Islet of Langerhans (tissue), 1 donor: ENCODE results near the gene ACP3.
"Not testable (repeated sequence)": the region's sequence is repeated elsewhere in the genome, so short reads cannot be mapped to it uniquely, and the experiment has no call there.

ENCODE experiments used
- FAIRE-seq: peaks from one replicate; lab custom pipeline; 2011; peaks lifted over from hg19 to GRCh38; lab: Jason Lieb, UNC

The ACP3 gene, protein sequence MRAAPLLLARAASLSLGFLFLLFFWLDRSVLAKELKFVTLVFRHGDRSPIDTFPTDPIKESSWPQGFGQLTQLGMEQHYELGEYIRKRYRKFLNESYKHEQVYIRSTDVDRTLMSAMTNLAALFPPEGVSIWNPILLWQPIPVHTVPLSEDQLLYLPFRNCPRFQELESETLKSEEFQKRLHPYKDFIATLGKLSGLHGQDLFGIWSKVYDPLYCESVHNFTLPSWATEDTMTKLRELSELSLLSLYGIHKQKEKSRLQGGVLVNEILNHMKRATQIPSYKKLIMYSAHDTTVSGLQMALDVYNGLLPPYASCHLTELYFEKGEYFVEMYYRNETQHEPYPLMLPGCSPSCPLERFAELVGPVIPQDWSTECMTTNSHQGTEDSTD

DNA sequence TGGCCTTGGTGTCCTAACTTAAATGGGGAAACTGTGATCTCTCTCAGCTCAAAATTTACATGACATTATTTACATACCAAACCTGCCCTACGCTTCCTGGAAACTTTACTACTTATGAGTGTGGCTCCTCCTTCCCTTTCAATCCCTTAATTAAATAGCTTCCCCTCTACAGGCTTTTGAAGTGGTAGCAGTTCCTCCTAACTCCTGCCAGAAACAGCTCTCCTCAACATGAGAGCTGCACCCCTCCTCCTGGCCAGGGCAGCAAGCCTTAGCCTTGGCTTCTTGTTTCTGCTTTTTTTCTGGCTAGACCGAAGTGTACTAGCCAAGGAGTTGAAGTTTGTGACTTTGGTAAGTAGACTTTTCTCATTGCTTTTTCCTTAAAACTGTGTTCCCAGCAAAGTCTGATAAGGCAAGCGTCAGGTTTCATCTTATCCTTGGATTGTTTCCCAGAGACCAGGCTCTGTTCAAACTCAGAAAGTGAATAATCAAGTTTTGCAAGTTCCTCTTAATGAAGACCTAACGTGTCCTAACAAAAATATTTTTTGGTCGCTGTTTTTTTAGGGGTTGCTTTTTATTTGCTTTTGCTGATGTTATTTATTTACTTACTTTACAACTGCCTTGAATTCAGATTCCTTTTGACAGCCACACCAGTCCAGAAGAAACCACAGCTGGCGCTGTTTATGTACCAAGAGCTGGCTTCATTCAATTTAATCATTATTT is at the start of gene ACP3:
ACP3 (plus strand) TSS at position 179 of the 720 bp plus-strand sequence; CDS start at position 229, 50 bp downstream.
- peak; percentile 92 for FAIRE-seq

DNA sequence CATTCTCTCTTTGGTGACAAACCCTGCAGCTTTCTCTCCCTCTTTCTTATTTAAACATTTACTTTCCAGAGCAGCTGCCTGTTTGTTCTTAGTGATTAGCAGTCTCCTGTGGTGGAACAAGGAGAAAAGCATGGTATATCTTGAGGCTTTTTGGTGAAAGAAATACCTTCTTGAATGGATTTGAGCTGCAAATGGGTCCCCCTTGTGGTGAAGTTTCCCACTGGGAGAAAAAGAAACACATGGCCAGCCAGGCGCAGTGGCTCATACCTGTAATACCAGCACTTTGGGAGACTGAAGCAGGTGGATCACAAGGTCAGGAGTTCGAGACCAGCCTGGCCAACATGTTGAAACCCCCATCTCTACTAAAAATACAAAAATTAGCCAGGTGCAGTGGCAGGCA is 48.3 kb upstream of the ACP3 start:
- no peak for FAIRE-seq

DNA sequence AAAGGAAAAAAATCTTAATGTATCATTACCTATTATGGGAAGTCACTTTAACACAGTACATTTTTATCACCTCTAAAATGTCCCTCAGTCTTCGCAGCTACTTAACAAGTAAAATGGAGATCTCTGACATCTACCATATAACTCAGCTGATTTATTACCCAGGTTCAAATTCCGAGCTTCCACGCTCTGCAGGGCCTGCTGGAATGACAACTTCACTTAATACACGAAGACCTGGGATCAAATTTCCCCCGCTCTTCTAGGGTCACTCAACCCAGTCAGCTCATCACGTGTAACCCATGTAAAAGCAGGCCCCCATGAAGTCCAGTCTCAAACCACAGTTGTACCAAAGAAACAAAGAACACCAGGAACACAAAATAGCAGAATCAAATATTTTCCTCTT is 44.2 kb upstream of the ACP3 start:
- no peak for FAIRE-seq

DNA sequence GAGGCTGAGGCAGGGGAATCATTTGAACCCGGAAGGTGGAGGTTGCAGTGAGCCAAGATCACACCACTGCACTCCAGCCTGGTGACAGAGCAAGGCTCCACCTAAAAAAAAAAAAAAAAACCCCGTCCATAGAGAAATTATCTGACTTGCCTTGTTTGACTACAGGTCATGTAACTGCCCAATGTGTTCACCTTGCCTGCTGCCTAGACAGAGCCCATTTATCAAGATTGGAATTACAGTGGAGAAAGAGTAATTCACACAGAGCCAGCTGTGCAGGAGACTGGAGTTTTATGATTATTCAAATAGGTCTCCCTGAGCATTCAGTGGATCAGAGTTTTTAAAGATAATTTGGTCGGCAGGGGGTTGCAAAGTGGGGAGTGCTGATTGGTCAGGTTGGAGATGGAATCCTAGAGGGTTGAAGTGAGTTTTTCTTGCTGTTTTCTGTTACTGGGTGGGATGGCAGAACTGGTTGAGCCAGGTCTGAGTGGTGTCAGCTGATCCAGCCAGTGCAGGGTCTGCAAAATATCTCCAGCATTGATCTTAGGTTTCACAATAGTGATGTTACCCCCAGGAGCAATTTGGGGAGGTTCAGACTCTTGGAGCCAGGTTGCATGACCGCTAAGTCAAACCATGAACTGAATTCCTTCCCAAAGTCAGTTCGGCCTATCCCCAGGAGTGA is 40.8 kb upstream of the ACP3 start:
- FAIRE-seq: no peak

DNA sequence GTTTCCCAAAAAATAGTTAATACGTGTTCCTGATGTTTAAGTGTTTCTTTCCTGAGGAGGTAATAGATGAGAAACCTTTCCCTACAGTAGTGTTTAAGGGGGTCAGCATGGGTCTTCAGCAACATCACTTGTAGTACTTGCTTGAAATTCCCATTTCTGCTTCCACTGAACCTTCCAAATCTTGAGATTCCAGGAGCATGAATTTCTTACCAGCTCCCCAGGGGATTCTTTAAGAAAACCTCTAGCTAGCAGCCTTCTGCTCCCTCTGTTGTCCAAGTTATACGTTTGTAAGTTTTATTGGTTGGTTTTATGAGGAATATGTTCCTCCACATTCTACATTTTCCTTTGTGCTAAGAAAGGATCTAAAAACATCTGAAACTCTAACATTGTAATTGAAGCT is 38.2 kb upstream of the ACP3 start:
- FAIRE-seq: no peak

DNA sequence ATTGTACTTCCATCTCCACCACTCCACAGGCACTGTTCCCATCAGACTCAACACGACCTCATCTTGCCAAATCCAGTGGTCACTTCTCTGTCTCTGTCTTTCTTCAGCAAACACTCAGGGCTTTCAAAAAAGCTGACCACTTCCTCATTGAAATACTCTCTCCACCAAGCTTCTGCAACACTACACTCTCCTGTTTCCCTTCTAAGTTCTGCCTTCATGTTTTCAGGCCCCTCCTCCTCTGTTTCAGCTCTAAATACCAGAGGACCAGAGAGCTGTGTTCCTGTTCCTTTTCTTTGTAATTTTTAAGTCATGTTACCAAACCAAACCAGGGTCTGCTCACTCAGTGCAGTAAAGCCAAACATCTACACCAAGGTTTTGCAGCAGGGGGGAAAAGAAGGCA is 33.8 kb upstream of the ACP3 start:
- no peak for FAIRE-seq

DNA sequence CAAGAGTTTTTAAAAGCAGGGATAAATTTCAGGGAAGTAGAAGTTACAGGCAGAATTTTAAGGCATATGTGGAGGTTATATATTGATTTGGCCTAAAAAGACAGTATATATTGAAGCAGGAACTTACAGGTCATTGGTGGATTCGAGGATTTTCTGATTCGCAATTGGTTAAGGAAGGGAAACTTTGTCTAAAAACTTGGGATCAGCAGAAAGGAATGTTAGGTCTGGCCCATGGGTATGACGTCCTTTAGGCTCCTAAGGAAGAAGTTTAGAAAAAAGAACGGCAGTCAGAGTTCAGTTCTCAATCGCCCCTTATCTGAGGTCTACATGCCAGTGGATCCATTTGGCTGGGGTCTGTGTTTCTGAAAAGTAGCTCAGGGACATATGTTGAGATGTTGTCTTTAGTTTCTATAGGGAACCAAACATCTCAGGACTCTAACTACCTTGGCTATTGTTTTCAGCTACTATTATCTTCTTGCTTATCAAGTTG is 33.2 kb upstream of the ACP3 start:
- no peak for FAIRE-seq

DNA sequence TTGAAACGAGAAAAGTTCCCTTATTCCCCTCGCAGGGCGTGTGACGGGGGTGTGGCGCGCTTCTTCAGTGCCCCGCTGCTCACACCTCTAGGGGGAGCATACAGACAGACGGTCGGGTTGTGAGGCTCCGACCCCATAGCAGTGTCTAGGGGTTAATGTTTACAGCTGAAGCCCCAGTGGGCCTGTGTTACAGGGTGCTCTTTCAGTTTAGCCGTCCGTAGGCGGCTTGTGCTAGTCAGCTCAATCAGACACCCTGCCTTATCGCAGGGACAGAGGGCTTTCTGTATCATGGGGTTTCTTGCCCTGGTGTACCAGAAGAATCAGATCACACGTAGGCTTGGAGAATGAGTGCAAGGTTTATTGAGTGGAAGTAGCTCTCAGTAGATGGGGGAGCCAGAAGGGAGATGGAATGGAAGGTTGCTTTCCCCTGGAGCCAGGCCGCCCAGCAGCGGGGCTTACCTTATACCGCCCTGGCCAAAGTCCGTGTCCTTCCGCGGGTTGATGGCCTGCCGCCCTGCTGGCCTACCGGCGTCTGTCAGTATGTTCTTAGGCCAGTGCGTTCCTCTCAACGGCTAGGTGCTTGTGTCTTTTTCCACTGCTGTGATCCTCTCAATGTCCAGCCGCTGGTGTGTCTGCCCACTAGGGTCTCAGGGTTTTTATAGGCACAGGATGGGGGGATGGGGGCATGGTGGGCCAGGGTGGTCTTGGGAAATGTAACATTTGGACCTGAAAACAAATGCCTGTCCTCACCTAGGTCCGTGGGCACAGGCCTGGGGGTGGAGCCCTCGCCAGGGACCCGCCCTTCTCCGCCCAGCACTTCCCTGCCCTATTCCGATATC is 32.2 kb upstream of the ACP3 start:
- no peak for FAIRE-seq

DNA sequence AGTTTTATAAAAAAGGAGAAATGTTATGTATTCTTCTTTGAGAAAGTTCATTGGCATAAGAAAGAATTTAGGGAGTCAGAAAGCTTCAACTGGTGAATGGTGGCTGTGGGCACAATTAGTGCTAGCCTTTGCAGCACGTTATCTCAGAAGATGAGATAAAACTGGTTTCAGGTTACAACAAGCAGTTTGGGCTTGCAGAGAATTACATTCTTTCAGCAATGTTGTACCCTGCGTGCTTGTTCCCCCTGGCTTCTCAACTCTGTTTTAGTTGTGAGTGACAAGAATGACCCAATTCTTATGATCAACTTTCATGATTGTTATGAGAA is 31.6 kb upstream of the ACP3 start:
- no peak for FAIRE-seq

DNA sequence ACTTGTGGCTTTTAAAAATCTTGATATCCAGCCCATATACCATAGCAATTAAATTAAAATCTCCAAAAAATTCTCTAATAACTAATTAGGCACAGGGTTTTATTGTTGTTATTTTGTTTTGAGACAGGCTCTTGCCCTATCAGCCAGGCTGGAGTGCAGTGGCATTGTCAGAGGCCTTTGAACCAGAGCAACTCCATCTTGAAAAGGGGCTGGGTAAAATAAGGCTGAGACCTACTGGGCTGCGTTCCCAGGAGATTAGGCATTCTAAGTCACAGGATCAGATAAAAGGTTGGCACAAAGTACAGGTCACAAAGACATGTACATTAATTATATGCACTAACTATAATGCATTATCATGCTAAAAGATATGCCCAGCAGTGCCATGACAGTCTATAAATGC is 31.2 kb upstream of the ACP3 start:
- FAIRE-seq: no peak

DNA sequence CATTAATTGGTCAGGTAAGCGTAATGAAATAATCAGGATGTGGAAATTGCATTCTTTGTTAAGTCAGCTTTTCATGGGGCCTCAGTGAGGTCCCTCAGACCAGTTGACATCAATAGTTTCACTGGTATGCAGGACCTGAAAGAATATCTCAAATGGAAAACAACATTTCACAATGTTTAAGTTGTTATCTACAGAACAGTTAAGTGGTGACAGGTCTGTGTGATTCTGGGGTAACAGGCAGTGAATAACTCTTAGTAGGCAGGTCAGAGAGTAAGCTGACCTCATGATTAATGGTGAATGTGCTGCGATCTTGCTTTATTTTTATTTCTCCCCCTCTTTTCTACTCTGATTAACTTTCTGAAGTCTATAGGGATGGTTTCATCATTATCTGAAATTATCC is 28.9 kb upstream of the ACP3 start:
- FAIRE-seq: no peak

DNA sequence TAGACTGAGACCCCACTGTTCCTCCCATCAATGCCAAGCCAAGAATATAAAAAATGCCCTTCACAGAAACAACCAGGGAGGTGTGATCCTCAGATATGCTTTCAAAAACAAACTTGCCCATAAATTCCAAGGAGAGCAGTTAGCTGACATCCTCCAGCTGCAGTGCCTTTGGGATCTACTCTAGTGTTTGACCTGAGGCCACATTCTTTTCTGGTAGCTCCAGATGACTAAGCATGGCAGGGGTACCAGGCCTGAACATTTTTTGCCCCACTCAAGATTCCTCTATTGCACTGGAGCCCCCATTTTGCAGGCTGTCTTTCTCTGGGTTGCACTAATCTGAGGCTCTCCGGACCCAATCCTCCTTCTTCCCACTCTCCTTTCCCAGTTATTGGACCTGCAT is 27.9 kb upstream of the ACP3 start:
- FAIRE-seq: no peak

DNA sequence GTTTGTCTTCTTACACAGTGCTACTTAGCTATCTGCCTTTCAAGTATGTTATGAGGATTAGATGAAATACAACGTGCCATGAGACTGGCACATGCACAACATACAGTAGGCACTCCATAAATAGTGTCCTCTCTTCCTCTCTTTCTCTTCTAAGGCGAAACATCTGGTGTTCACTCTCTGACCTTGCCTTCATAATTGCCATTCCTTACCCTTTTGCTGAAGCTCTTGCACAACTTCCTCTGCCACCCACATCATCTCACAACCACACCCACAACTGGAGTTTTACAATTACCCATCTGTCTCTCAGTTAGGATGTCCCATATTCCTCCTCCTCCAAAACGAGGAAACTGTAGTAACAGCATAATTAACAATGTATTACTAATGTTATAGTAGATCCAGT is 26.4 kb upstream of the ACP3 start:
- FAIRE-seq: no peak

DNA sequence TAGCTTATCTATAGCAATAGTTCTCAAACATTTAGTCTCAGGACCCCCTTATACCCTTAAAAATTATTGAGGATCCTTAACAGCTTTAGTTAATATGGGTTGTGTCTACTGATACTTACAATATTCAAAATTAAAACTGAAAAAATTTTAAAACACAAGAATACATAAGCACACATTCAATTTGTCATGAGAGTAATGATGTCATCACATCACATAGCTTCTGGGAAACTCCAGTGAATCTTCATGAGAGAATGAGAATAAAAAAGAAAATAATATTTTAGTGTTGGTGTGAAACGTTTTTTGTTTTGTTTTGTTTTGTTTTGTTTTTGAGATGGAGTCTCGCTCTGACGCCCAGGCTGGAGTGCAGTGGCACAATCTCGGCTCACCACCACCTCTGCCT is 25.2 kb upstream of the ACP3 start:
- no peak for FAIRE-seq

DNA sequence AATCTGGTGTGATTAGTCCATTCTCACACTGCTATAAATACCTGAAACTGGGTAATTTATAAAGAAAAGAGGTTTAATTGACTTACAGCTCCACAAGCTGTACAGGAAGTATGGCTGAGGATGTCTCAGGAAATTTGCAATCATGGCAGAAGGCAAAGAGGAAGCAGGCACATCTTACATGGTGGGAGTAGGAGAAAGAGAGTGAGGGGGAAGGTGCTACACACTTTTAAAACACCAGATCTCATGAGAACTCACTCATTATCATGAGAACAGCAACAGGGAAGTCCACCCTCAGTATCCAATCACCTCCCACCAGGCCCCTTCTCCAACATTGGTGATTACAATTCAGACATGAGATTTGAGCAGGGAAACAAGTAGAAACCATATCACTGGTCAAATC is 24.0 kb upstream of the ACP3 start:
- FAIRE-seq: no peak

DNA sequence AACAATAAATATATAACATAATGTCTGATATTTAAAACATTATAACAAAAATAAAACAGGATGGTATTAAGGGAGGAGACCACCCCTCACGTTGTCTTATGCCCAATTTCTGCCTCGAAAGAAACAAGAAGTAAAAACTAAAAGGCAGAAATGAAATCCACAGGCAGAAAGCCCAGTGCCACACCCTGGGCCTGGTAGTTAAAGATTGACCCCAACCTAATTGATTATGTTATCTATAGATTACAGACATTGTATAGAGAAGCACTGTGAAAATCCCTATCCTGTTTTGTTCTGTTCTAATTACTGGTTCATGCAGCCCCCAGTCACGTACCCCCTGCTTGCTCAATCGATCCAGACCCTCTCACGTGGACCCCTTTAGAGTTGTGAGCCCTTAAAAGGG is 22.3 kb upstream of the ACP3 start:
- FAIRE-seq: no peak

DNA sequence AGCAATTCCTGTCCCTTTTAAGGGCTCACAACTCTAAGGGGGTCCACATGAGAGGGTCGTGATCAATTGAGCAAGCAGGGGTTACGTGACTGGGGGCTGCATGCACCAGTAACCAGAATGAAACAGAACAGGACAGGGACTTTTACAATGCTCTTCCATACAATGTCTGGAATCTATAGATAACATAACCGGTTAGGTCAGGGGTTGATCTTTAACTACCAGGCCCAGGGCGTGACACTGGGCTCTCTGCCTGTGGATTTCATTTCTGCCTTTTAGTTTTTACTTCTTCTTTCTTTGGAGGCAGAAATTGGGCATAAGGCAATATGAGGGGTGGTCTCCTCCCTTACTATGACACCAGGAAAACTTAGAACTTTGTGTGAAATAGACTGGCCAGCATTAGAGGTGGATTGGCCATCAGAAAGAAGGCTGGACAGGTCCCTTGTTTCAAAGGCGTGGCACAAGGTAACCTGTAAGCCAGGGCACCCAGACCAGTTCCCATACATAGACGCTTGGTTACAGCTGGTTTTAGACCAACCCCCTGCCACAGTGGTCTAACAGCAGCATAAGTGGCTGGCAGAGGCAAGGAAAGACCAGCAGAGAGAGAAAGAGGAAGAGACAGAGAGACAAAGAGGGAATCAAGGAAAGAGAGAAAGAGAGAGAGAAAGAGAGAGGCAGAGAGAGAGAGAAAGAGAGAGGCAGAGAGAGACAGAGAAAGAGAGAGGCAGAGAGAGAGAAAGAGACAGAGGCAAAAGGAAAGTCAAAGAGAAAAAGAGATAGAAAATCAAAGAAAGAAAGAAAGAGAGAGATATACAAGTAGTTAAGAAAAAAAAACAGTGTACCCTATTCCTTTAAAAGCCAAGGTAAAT is 13.6 kb upstream of the ACP3 start:
- FAIRE-seq: not testable (repeated sequence)

DNA sequence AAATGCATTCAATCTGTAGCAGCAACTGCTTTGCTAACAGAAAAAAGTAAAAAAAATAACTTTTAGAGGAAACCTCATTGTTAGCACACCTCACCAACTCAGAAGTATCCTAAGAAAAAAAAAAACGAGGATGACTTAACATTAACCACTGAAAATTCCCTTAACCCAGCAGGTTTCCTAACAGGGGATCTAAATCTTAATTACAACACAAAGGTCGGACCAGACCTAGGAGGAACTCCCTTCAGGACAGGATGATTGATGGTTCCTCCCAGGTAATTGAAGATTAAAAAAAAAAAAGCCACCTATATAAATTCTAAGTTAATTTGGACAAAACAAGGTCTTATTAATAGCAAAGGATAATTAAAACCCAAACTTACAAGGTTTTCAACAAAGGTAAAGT is 12.9 kb upstream of the ACP3 start:
- peak; percentile 83 for FAIRE-seq

DNA sequence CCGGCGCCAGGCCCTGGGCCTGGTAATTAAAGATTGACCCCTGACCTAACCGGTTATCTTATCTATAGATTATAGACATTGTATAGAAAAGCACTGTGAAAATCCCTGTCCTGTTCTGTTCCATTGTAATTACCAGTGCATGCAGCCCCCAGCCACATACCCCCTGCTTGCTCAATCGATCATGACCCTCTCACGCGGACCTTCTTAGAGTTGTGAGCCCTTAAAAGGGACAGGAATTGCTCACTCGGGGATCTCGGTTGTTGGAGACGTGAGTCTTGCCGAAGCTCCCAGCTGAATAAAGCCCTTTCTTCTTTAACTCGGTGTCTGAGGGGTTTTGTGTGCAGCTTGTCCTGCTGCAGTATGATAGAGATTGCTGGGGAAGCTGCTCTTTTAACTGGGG is 7.2 kb upstream of the ACP3 start:
- FAIRE-seq: not testable (repeated sequence)

DNA sequence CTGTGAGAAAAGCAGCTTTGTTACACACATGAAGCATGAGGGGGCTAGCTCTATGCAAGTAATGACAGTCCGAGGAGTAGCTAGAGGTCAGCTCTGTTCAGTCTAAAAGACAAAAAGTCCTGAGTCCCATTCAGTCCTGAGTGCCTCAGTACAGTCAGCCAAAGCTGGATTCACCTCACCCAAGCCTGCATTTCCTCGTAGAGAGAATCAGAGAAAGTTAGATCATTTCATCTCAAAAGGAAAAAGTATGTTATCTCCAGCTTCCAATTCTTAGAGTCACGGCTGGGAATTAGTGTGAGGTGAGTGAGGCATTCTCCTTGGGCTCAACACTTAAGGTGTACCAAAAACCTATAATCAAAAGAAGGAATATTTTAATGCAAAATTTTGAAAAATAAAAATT is 5.9 kb upstream of the ACP3 start:
- FAIRE-seq: no peak

DNA sequence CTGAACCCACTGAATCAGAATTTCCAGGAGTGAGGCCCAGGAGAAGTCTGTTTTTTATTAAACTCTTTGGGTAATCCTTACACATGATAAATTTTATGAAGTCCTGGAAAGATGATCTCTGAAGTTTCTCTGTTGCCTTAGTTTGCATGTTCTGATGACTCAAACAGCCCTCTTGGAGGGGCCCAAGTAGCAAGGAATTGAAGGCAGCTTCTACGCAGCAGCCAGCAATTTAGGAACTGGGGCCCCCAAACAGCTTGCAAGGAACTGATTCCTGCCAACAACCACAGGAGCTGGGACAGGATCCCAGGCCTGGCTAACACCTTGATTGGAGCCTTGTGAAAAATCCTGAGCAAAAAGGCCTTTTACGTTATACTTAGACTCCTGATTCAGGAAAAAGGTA is 5.4 kb upstream of the ACP3 start:
- no peak for FAIRE-seq
